Fibroblast of lung (primary cell): ENCODE data around the gene DGCR8.

ENCODE experiments used
- EZH2 ChIP-seq: IDR thresholded peaks from 2 replicates; pipeline ENCODE4 v1.5.1; 2012; ENCODE audit warnings: low read length, control low read depth, mild to moderate bottlenecking; ENCODE audit errors: missing control alignments
- TF ChIP-seq, protein P1 (sequence below), 2 donors: IDR thresholded peaks in 1 of 2; conservative IDR thresholded peaks in 1 of 2; 1 replicate in 1 of 2; 2 replicates in 1 of 2; pipeline ENCODE4 v1.5.1; 2011 to 2012; ENCODE audit warnings: low read length in 2 of 2, control low read depth in 1 of 2, inconsistent platforms in 1 of 2, low read depth in 1 of 2, mild to moderate bottlenecking in 1 of 2

DNA sequence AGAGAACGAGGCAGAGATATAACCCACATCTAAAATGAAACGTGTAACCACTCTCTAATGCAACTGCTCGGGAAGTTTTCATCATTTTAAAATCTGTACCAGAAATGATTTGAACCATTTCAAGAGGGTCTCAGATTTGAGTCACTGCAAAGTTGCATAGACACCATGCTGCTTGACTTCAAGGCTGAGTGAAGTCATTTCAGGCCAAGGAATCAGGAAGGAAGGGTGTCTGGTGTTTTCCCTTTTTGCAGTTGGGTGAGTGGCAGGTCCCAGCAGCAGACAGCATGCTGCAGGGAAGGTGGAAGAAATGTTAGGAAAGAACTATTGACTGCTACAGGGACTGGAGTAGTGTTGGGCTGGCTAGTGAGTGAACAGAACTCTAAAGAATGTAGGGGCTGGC lies 42.6 kb upstream of the DGCR8 start:
- TF ChIP-seq, protein P1, sequence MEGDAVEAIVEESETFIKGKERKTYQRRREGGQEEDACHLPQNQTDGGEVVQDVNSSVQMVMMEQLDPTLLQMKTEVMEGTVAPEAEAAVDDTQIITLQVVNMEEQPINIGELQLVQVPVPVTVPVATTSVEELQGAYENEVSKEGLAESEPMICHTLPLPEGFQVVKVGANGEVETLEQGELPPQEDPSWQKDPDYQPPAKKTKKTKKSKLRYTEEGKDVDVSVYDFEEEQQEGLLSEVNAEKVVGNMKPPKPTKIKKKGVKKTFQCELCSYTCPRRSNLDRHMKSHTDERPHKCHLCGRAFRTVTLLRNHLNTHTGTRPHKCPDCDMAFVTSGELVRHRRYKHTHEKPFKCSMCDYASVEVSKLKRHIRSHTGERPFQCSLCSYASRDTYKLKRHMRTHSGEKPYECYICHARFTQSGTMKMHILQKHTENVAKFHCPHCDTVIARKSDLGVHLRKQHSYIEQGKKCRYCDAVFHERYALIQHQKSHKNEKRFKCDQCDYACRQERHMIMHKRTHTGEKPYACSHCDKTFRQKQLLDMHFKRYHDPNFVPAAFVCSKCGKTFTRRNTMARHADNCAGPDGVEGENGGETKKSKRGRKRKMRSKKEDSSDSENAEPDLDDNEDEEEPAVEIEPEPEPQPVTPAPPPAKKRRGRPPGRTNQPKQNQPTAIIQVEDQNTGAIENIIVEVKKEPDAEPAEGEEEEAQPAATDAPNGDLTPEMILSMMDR (conservative IDR thresholded peaks at IDR 0.05 in 1 of 2, IDR thresholded peaks at IDR 0.05 in 1 of 2; ENCODE audit: low read depth in 1 of 2, low read length in 2 of 2): no peak
- TF ChIP-seq EZH2: no peak
